Brain microvascular endothelial cell (primary cell): ENCODE measurements around the gene ZNF552.

ENCODE experiments used
- DNase-seq: peaks from one replicate; pipeline ENCODE4 v3.0.0-alpha.2; 2020
- H3K27ac ChIP-seq: fragments of 250-450 bp; sonication (Bioruptor Pico); 2 replicates; pipeline ENCODE4 v1.5.1; 2020; ENCODE audit warnings: mild to moderate bottlenecking, moderate library complexity
- H3K27me3 ChIP-seq: fragments of 250-450 bp; sonication (Bioruptor Pico); replicated peaks from 2 replicates; pipeline ENCODE4 v1.5.1; 2020; ENCODE audit warnings: mild to moderate bottlenecking
- H3K36me3 ChIP-seq: fragments of 250-450 bp; sonication (Bioruptor Pico); replicated peaks from 2 replicates; pipeline ENCODE4 v1.5.1; 2020; ENCODE audit warnings: mild to moderate bottlenecking
- H3K4me3 ChIP-seq: 2 replicates; pipeline ENCODE4 v1.5.1; 2011; ENCODE audit warnings: low read depth, mild to moderate bottlenecking, control low read depth, low read length, moderate library complexity
- CTCF ChIP-seq: IDR thresholded peaks from 2 replicates; pipeline ENCODE4 v1.5.1; 2011; ENCODE audit warnings: low read depth, mild to moderate bottlenecking, moderate library complexity, low read length, control low read depth, inconsistent platforms; ENCODE audit errors: missing control alignments
- in situ Hi-C: cut with HindIII; loops from 2 replicates; pipeline ENCODE4 v1.10.0; 2017; ENCODE audit warnings: low sequenced_read_pairs, low pct_ligation_motif_present

The ZNF552 gene

GRCh38 chr19:57820599-57820998, 5.9 kb upstream of the ZNF552 start:
- in situ Hi-C loops, result no loop called here
- H3K27me3 ChIP-seq, result no peaks in the 10 kb centered on the region
- no peak for DNase-seq
- peak overlapping the region; percentile 97 for H3K4me3 ChIP-seq
- H3K27ac ChIP-seq, result no peak overlapping the region
- TF ChIP-seq CTCF, result no peak
- H3K36me3 ChIP-seq, result peaks cover 2% of the 10 kb centered on the region

GRCh38 chr19:57819475-57820148, 4.9 kb upstream of the ZNF552 start:
- Histone ChIP-seq H3K27me3 (no peaks in the 10 kb centered on the region), H3K27ac (peak overlapping the region; percentile 75), H3K36me3 (peaks cover 2% of the 10 kb centered on the region), H3K4me3 (peak overlapping the region; percentile 97)
- peak; percentile 94 for DNase-seq
- in situ Hi-C loops, result no loop called here
- peak; percentile 8 for TF ChIP-seq CTCF

GRCh38 chr19:57818378-57818777, 3.7 kb upstream of the ZNF552 start:
- Histone ChIP-seq H3K27ac (no peak overlapping the region), H3K36me3 (peaks cover 4% of the 10 kb centered on the region), H3K27me3 (no peaks in the 10 kb centered on the region), H3K4me3 (no peak overlapping the region)
- TF ChIP-seq CTCF, result no peak
- DNase-seq, result no peak
- in situ Hi-C loops, result no loop called here

GRCh38 chr19:57817976-57818375, 3.3 kb upstream of the ZNF552 start:
- no peak for TF ChIP-seq CTCF
- in situ Hi-C loops, result no loop called here
- H3K27ac ChIP-seq, result no peak overlapping the region
- peaks cover 4% of the 10 kb centered on the region for H3K36me3 ChIP-seq
- H3K27me3 ChIP-seq, result no peaks in the 10 kb centered on the region
- no peak for DNase-seq
- no peak overlapping the region for H3K4me3 ChIP-seq

- no peak for DNase-seq
- no peak overlapping the region for H3K4me3 ChIP-seq
- in situ Hi-C loops, result no loop called here
- no peak overlapping the region for H3K27ac ChIP-seq
- peaks cover 10% of the 10 kb centered on the region for H3K36me3 ChIP-seq
- no peak for TF ChIP-seq CTCF
- H3K27me3 ChIP-seq, result no peaks in the 10 kb centered on the region
Measured at GRCh38 chr19:57816652-57817051, 1.9 kb upstream of the ZNF552 start.
